Measurements from ENCODE around the gene PLAAT3.
"Not testable (repeated sequence)": the region's sequence is repeated elsewhere in the genome, so short reads cannot be mapped to it uniquely, and the experiment has no call there.

Gene PLAAT3

DNA sequence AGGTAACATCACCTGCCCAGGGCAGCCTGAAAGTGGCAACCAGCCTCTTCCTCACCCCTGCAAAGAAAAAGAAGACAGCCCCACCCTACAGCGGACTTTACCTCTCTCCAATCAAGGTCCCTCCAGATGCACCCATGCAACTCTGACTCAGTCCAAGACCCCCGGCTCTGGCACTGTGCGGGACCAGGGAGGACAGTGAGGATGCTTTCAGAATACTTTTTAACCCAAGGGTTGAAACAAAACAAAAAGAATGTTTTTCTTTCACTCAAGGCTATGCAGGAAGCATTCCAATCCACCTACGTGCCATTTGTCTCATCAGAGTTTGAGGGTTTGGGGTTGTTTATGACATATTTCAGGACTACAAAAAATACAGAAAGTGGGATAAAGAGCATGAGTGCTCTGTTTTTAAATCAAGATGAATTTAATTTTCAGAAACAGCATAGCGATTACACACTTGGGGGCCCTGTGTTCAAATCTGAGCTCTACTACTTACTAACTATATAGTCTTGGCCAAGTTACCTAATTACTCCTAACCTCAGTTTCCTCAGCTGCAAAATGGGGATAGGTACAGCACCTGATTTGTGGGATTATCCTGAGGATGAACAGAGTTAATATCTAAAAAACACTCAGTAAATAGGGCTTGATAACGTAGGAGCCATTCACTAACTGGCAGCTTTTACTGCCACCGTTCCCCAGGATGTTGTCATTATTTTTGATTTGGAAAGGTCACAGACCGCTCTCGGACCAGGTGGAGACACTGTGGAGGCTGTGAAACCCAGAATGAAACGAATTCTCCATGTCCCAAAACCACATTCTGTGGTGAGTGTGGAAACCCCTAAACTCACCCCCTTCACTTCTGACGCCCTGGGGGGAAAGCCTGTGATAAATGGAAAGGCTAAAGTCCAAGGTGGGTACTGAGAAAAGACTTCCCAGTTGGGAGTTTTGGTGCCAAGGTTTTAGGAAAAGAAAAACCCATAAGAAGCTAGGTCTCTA lies 5.6 kb downstream of the PLAAT3 start:
- no peak for DNase-seq

DNA sequence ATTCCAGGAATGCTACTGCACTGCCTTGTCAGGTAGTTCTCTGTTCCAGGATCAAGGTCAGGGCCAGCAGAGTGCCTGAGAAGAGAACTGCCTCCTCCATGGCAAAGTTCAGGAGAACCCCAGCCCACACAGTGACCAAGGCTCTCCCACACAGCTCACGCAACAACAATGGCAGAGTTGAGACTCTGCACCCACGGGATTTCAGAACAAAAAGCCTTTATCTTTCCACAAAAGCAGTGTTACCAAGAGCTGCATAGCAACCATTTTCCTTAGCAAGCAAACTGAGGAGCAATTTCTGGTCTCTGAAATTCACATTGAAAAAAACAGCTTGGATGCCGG lies 11.1 kb downstream of the PLAAT3 start:
- DNase-seq: no peak

DNA sequence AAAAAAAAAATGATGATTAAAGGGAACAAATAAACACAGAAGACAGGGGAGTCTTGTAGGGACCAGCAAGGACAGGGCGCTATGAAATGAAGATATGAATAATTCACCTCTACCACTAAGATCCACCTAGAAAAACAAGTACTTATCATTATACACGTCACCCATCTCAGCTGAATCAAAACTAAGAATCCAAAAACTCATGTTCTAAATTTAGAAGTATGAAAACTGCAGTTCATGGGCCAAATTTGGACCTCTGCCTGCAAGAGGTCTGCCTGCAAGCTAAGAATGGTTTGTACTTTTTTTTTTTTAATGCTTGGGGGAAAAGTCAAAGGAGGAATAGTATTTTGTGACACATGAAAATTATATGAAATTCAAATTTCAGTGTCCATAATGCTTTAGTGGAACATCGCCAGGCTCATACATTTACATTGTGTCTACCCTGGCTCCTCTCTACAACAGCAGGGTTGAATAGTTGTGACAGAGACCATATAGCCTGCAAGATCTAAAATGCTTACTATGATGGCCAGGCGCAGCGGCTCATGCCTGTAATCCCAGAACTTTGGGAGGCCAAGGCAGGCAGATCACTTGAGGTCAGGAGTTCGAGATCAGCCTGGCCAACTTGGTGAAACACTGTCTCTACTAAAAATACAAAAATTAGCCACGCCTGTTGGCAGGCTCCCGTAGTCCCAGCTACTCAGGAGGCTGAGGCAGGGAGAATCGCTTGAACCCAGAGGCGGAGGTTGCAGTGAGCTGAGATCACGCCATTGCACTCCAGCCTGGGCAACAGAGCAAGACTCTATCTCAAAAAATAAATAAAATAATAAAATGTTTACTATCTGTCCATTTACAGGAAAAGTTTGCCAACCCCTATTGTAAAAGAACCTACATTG lies 11.7 kb downstream of the PLAAT3 start:
- DNase-seq: not testable (repeated sequence)

DNA sequence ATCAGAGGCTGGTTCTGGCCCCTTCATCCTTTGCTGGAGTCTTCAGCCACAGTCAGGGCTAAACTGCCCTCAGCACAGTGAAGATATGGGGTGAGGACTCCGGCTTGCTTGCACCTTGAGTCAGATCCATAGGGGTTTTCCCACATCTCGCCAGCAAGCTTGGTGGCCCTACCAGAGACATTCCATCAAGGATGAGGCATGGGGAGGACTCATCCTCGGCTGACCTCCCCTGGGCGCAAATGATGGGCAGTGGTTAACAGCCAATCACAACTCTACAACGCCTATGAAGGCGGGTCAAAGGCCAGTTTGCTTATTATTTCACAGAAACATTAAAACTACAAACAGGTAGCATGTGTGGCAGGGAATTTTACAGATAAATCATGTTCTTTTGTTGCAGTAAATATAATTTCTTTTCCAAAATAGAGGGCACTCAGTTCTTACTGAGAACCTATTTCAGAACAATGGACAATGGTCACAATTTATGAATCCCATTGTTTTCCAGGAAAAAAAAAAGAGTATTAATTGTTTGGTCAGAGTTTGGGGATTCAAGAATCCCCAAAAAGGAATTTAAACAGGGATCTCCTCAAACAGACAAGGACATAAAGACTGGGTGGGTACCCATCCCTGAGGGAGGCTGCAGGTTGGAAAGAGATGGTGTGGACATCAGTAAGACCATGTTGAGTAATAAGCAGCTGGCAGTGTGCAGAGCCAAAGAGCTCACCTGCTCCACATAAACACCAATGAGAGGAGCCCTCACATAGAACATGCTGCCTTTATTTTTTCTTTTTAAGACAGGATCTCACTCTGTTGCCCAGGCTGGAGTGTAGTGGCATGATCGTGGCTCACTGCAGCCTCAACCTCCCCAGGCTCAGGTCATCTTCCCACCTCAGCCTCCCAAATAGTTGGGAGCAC lies 14.8 kb downstream of the PLAAT3 start:
- DNase-seq: no peak

DNA sequence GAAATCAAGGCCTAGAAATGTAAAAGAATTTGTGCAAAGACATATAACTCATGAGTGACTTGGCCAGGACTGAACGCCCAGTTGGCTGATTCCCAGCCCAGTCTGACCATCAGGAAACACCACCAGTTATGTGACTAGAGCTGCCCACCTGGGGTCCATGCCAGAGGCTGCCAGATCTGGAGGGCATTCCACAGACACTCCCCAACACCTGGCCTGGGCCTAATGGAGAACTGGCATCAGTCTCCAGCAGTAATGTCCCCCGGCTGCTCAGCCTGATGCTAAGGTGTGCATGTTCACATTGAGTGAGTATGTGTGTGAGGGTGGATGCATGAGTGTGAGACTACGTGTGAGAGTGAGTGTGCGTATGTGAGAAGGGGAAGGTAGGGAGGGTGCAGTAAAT lies 15.7 kb downstream of the PLAAT3 start:
- DNase-seq: no peak

DNA sequence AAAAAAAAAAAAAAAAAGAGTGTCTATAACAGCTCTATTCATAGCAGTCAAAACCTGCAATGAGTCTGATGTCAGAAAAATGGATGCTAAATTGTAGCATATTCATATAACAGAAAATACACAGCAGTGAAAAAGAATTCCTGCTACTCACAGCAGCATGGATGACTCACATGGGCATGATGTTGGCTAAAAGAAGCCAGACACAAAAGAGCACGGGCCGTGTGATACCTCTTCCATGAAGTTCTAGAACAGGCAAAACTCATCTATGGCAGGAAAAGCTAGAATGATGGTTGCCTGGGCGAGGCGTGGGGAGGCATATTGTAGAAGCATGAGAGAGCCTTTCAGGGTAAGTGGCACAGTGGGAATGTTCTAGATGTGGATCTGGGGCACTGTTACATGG lies 18.9 kb downstream of the PLAAT3 start:
- DNase-seq: no peak

DNA sequence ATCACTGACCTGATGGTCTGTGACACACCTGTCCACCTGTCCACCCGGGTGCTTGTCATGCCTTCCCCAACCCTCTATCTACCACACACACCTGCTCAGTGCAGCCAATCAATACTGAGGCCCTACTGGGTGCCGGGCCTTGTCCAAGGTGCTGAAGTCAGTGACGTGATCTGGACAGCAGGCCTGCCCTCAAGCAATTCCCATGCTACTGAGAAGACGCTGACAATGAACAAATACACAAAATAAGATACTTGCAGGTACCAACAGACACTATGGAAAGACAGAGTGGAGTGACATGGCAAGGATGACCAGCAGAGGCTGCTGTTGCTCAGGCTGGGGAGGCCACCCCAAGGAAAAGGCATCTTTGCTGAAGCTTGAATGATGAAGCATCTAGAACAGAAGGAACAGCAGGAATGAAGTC lies 21.2 kb downstream of the PLAAT3 start:
- DNase-seq: no peak

DNA sequence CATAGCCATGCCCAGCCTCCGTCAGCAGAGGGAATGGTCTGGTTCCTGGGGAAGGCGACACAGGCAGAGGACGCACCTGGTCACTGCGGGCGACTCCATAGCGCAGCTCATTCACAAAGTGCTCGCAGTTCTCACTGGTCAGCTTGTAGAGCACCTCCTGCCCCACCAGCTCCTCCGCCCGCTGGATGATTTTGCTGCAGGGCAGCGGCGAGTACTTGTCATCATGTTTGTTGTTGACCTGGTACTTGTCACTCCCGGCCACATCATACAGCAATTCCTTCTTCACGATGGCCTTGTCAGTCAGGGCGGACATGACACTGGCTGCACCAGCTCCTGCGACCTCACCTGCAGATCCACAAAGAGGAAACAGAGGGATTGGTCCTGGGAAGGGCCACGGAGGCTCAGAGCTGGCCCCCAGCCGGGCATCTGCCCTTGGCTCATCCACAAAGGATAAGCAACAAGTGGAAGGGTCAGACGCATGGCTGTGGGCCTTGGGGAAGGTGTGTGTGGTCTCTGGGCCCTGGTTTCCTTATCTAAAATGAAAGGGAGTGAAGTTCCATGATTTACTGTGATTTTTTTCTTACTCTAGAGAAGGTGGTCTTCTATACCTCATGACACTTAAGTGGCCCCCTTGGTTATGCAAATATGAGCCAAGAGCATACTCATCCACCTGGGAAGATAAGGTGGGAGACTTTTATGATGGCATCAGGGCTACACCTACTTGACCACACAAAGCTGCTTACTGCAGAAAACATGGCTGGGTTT lies 24.0 kb downstream of the PLAAT3 start:
- no peak for DNase-seq

DNA sequence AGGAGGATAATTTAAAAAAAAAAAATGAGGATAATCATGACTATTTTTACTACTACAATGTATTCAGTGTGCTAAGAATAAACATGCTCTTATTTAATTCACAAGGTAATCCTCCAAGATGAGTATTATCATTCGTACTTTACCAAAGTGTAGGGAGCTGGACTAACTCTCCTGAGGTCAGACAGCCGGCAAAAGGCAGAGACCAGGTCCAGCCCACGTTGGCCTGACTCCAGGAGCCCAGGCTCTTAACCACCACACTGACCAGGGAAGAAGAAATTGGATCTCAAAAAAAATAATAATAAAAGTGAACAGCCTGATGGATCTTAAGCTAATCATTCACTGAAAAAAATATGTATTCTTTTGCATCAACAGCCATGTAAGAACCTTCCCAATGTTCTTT lies 25.2 kb downstream of the PLAAT3 start:
- DNase-seq: no peak

DNA sequence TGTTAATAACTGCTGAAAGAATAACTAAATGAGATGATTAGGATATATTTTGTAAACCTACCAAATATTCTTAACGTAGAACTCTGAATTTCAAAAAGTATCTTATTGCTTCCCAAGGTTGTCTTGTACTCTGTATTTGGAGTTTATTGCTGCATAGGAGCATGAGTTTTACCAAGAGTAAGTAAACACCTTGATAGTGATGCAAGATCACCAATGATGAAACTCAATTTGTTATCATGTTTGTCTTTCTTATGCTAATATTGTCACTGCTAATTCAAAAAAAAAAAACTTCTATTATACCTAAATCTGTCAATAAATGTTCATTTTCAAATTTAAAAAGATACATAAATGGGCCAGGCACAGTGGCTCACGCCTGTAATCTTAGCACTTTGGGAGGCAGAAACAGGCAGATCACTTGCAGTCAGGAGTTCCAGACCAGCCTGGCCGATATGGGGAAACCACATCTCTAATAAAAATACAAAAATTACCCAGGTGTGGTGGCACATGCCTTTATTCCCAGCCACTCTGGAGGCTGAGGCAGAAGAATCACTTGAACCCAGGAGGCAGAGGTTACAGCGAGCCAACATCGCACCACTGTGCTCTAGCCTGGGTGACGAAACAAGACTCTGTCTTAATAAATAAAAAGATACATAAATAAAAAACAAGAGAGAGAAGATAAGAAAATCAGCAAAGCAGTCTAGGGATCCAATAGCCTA lies 27.6 kb downstream of the PLAAT3 start:
- DNase-seq: no peak

DNA sequence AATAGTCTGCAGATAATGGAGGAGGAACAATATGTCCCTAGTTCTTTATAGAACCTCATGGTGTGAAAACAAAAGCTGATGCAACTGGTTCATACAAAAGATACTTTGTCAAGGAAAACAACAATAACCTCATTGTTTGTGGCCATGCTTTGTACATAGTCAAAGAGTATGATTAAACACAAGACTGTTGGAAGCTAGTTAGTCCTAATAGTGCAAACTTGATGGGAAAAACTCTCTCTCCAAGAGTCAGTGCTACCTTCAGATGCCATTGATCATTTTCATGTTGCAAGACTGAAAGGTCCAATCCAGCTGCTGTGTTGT lies 30.9 kb downstream of the PLAAT3 start:
- no peak for DNase-seq

DNA sequence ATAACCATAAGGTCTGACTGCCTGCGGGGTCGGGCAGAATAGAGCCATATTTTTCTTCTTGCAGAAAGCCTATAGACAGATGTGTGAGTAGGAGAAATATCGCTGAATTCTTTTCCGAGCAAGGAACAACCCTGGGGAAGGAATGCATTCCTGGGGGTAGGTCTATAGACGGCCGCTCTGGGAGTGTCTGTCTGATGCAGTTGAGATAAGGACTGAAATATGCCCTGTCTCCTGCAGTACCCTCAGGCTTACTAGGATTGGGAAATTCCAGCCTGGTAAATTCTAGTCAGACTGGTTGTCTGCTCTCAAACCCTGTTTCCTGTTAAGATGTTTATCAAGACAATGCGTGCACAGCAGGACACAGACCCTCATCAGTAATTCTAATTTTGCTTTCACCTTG lies 33.0 kb downstream of the PLAAT3 start:
- not testable (repeated sequence) for DNase-seq

DNA sequence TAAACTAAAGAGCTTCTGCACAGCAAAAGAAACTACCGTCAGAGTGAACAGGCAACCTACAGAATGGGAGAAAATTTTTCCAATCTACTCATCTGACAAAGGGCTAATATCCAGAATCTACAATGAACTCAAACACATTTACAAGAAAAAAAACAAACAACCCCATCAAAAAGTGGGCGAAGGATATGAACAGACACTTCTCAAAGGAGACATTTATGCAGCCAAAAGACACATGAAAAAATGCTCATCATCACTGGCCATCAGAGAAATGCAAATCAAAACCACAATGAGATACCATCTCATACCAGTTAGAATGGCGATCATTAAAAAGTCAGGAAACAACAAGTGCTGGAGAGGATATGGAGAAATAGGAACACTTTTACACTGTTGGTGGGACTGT lies 35.4 kb downstream of the PLAAT3 start:
- DNase-seq: not testable (repeated sequence)

DNA sequence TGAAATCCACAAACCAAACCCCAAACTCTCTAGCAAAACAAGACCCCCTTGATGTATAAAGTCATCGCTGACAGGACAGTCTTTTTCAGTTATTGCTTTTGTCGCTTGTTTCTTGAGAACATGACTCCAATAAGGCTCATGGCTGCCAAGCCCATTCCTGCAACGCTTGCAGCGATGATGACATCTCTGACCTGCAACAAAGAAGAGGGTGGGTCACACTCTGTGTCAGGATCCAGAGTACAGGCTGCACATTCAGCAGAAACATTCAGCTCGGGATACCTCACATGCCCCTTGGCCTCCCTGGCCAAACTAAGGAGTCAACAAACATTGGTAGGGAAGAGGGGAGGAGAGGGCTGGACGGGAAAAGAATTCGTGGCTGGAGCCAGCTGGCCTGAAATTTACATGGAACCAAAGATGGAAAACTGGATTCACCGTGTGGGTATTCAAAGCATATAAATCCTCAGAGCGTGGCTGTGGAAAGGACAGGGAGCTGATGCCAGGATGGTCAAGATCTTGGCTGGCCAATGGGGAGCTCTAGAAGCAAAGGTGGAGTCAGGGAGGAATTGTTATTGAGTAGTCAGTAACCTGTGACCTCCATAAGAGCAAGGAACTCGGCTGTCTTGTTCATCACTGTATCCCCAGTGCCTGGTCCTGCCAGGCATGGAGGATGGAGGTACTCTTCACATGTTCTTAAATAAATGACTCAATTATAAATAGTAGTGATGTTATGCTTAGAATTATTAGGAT lies 39.2 kb downstream of the PLAAT3 start:
- DNase-seq: no peak

DNA sequence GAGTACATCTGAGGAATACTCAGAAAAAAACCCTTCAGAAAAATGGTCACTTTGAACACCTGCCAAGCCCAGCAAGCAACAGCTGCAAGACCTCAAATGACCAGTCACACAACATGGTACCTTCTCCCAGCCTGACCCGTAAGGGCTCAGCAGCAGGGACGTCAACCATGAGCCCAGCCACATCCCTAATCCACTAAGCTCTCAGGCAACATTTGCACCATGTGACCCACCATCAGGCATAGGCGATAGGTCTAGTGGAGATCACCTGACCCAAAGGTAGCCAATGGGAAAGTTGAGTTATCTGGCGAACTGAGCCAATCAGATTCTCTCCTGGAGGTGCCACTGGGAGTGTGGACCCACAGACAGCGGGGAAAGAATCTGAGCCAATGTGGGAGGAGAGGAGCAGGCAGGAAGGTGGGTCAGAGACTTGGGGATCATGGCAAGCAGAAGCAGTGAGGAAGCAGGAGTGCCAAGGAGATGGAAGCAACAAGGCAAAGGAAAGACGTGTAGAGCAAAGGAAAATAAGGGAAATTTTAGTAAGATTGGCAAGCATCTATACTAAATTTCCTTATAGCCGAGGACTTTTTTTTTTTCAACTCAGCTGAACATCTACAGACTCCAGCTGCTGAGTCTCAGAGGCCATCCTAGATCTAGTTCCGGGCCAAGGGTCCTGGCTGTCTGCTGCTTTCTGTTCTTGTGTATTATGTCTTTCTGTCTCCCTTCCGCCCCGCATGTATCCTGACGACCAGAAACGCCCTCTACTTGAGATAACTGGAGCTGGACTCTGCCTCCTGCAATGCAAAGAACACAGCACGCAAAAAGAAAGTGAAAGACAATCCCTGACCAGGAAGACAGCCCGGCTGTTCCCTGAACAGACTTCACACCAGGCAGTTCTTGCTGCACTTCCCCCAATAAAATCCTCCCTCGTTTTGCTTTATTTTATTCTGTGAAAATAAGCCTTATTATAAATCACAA lies 40.1 kb downstream of the PLAAT3 start:
- DNase-seq: peak; percentile 66

DNA sequence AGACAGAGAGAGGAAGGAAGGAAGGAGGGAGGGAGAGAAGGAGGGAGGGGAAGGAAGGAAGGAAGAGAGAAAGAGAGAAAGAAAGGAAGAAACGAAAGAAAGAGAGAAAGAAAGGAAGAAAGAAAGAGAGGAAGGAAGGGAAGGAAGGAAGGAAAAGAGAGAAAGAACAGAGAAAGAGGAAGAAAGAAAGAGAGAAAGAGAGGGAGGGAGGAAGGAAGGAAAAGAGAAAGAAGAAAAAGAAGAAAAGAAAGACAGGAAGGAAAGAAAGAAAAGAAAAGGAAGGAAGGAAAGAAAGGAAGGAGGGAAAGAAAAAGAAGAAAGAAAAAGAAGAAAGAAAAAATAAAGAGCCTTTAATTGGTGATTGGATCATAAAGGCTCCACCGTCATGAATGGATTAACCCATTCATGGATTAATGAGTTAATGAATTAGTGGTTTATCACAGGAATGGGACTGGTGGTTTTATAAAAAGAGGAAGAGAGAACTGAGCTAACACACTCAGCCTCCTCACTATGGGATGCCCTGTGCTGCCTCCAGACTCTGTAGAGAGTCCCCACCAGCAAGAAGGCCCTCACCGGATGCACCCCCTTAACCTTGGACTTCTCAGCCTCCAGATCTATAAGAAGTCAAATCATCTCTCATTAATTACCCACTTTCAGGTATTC lies 42.1 kb downstream of the PLAAT3 start:
- no peak for DNase-seq

DNA sequence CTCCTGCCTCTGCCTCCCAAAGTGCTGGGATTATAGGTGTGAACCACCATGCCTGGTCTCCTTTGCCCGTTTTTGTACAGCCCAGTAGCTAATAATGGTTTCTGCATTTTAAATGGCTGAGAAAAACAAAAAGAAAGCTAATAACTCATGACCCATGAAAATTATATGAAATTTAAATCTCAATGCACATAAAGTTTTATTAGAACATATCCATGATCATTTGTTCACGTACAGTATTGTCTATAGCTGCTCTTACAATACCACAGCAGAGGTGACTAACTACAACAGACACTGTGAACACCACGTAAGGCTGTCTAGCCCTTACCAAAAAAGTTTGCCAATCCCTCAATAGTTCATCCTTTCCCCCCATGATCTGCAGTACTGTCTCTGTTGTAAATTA lies 44.7 kb downstream of the PLAAT3 start:
- no peak for DNase-seq

DNA sequence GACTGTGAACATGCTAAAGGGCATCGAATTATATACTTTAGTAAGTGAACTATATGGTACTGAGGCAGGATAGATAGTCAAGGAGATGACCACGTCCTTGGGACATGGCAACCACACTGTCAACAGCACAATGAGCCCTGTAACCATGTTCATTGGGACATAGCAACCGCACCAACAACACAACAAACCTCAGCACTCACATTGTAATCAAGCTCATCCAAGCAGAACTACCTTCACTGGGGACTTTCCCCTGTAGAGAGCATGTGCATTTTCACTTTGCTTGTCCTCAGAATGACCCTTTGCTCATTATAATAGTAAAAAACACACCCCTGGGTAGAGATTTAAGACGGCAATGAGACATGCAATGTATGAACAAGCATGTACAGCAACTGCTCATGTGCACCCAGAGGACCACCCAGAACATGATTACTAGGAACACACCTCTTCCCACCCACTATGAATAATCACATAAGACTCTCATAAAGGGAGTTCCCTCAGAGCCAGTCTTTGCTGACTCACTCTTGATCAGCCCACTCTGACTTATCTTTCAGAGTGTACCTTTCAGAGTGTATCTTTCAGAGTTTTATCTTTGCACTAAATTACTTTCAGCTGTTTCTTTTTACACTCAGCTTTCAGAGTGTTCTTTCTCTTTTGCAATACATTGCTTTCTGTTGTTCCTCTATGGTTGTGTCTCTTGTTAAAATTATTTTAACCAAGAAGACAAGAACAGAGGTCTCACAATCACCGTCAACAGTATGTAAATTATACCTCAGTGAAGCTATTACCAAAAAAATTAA lies 47.0 kb downstream of the PLAAT3 start:
- DNase-seq: peak; percentile 95

Measured in CD4-positive, alpha-beta T cell treated with Interleukin-17A for 1 hour (primary cell).